GM13977 (cell line): ENCODE data around the gene SOX13.

Experiments
- DNase-seq: peaks from one replicate; pipeline ENCODE4 v3.0.0; 2012; ENCODE audit warnings: low spot score
- CTCF ChIP-seq: IDR thresholded peaks from 2 replicates; pipeline ENCODE4 v1.5.1; 2012; ENCODE audit warnings: mild to moderate bottlenecking, control low read depth; ENCODE audit not compliant: insufficient read depth; ENCODE audit errors: extremely low read depth, missing control alignments
- in situ Hi-C: fragments of 300-500 bp; cut with MboI; formaldehyde crosslinking; loops from one replicate; pipeline ENCODE4 v1.12.0; 2022; ENCODE audit warnings: low sequenced_read_pairs, low pct_unique_long_range_greater_than_20kb, mixed read lengths, inconsistent platforms; ENCODE audit not compliant: unreplicated experiment

The SOX13 gene

GRCh38 chr1:204124639-204125038 lies 51.7 kb downstream of the SOX13 start:
- no peak for TF ChIP-seq CTCF
- in situ Hi-C loops = loop anchor here (10.0 kb wide), 1 partner anchor 260 kb away; the partner anchor contains the start of gene SNRPE

GRCh38 chr1:204125759-204126351 lies 52.9 kb downstream of the SOX13 start:
- no peak for DNase-seq
- no peak for TF ChIP-seq CTCF
- in situ Hi-C loops = loop anchor here (10.0 kb wide), 1 partner anchor 261 kb away; the partner anchor contains the start of gene SNRPE

More at GRCh38 chr1:204124639-204125038, 51.7 kb downstream of the SOX13 start:
- DNase-seq = no peak

- no peak for TF ChIP-seq CTCF
- no peak for DNase-seq
- in situ Hi-C loops = loop anchor here (10.0 kb wide), 1 partner anchor 262 kb away; the partner anchor contains the start of gene SNRPE
Measured at GRCh38 chr1:204126386-204126785, 53.5 kb downstream of the SOX13 start.

- TF ChIP-seq CTCF = no peak
- in situ Hi-C loops = loop anchor here (10.0 kb wide), 1 partner anchor 262 kb away; the partner anchor contains the start of gene SNRPE
- DNase-seq = no peak
Measured at GRCh38 chr1:204126956-204127355, 54.0 kb downstream of the SOX13 start.

- in situ Hi-C loops = loop anchor here (10.0 kb wide), 1 partner anchor 263 kb away; the partner anchor contains the start of gene SNRPE
- no peak for DNase-seq
- TF ChIP-seq CTCF = peak; percentile 51
Measured at GRCh38 chr1:204127597-204128242, 54.8 kb downstream of the SOX13 start.

GRCh38 chr1:204128464-204128963 lies 55.6 kb downstream of the SOX13 start:
- no peak for TF ChIP-seq CTCF
- in situ Hi-C loops = loop anchor here (10.0 kb wide), 1 partner anchor 264 kb away; the partner anchor contains the start of gene SNRPE
- peak; percentile 40 for DNase-seq
